ENCODE data around the gene ZSWIM6.

Gene ZSWIM6

DNA sequence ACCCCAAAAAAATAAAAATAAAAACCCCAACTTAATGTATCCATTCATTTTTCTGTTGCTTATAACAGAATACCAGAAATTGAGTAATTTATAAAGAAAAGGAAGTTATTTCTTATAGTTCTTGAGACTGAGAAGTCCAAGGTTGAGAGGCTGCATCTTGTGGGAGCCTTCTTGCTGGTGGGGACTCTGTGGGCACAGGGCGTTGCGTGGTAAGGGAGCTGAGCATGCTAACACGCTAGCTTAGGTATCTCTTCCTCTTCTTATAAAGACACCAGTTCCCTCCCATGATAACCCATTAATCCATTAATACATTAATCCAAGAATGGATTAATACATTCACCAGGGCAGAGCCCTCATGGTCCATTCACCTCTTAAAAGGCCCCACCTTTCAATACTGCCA, 150.9 kb downstream of the ZSWIM6 start:
- no peak for TF ChIP-seq ZNF274 (IDR thresholded peaks at IDR 0.05; ENCODE audit: low read depth, low read length)
- H3K4me3 ChIP-seq (ENCODE audit: low read length): no peak overlapping the region

DNA sequence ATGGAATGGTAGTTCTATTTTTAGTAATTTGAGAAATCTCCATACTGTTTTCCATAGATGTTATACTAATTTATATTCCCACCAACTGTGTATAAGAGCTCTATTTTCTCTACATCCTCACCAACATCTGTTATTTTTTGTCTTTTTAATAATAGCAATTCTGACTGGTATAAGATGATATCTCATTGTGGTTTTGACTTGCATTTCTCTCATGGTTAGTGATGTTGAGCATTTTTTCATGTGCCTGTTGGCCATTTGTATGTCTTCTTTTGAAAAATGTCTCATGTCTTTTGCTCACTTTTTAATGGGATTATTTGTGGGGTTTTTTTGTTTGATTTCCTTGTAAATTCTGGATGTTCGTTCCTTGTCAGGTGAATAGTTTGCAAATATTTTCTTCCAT, 154.4 kb downstream of the ZSWIM6 start:
- H3K4me3 ChIP-seq (ENCODE audit: low read length): no peak overlapping the region
- no peak for TF ChIP-seq ZNF274 (IDR thresholded peaks at IDR 0.05; ENCODE audit: low read depth, low read length)

GRCh38 chr5:61489574-61489973, 157.5 kb downstream of the ZSWIM6 start:
- no peak overlapping the region for H3K4me3 ChIP-seq (ENCODE audit: low read length)
- no peak for TF ChIP-seq ZNF274 (IDR thresholded peaks at IDR 0.05; ENCODE audit: low read depth, low read length)

DNA sequence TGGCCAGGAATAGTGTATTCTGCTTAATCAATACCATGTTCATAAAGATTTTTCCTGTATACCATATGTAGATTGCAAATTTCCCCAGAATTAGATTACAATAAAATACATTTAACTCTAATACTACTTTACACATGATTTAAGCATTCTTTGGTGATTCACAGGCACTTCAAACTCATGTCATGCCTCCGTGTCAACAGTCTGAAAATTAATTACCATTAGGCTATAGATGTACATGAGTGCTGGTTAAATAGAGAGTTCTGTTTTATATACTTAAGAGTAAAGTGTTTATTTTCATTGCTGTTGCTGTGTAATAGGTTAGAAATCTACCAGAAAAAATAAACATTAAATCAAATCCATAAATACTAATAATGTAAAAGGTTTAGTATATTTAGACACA, 159.8 kb downstream of the ZSWIM6 start:
- TF ChIP-seq ZNF274 (IDR thresholded peaks at IDR 0.05; ENCODE audit: low read depth, low read length): no peak
- H3K4me3 ChIP-seq (ENCODE audit: low read length): no peak overlapping the region

DNA sequence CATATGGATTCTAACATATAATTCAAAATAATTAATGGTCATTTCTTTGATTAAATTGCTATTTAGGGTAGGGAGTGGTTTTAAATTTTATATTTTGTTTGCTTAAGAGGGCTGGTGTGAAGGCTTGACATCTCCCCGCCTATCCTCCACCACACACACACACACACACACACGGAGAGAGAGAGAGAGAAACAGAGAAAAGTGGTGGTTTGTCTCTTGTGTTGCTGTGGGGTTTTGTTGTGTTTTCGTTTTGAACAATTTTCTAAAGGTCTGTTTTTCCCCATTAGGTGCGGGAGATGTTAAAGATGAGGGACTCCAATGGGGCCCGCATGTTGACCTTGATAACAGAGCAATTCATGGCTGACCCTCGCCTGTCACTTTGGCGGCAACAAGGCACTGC, 161.9 kb downstream of the ZSWIM6 start:
- TF ChIP-seq ZNF274 (IDR thresholded peaks at IDR 0.05; ENCODE audit: low read depth, low read length): no peak
- H3K4me3 ChIP-seq (ENCODE audit: low read length): no peak overlapping the region

- no peak for TF ChIP-seq ZNF274 (IDR thresholded peaks at IDR 0.05; ENCODE audit: low read depth, low read length)
- no peak overlapping the region for H3K4me3 ChIP-seq (ENCODE audit: low read length)
Measured at GRCh38 chr5:61496446-61496845, 164.4 kb downstream of the ZSWIM6 start.

GRCh38 chr5:61496860-61497259, 164.8 kb downstream of the ZSWIM6 start:
- H3K4me3 ChIP-seq (ENCODE audit: low read length): no peak overlapping the region
- no peak for TF ChIP-seq ZNF274 (IDR thresholded peaks at IDR 0.05; ENCODE audit: low read depth, low read length)

- H3K4me3 ChIP-seq (ENCODE audit: low read length): no peak overlapping the region
- TF ChIP-seq ZNF274 (IDR thresholded peaks at IDR 0.05; ENCODE audit: low read depth, low read length): no peak
Measured at GRCh38 chr5:61498121-61498520, 166.1 kb downstream of the ZSWIM6 start.

DNA sequence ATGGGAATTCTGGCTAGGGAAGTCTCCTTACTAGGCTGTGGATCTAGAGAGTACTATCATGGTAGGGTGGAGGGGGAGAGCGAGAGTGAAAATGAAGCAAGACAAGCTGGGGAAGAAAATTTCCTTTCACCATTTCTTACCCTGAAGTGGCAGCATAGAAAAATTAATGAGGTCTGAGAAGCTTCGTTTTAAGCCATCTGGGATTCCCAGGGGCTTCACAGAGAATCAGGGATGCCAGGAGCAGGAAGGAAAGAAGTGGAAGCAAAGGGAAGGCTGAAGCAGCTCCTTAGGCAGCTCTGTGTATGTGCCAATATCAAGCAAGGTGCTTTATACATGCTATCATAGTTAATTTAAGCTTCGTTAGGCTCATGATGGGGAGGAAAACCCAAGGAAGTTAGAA, 169.9 kb downstream of the ZSWIM6 start:
- no peak overlapping the region for H3K4me3 ChIP-seq (ENCODE audit: low read length)
- TF ChIP-seq ZNF274 (IDR thresholded peaks at IDR 0.05; ENCODE audit: low read depth, low read length): no peak

- TF ChIP-seq ZNF274 (IDR thresholded peaks at IDR 0.05; ENCODE audit: low read depth, low read length): no peak
- H3K4me3 ChIP-seq (ENCODE audit: low read length): no peak overlapping the region
Measured at GRCh38 chr5:61504143-61504770, 172.2 kb downstream of the ZSWIM6 start.

DNA sequence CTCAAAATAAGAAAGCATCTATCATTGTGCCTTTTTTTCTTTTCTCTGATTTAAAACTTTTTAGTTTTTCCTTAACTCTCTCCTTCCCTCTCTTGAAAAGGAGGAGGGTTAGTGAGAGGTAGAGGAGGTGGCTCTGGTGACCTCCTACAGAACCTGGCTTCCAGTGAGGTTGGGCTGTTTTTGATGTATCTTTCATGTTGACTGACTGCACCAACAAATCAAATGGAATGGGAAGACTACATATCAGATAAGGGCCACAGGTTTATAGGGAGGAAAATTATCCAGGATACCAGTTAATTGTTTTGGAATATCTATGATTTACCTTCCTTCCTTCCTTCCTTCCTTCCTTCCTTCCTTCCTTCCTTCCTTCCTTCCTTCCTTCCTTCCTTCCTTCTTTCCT, 173.2 kb downstream of the ZSWIM6 start:
- no peak for TF ChIP-seq ZNF274 (IDR thresholded peaks at IDR 0.05; ENCODE audit: low read depth, low read length)

GRCh38 chr5:61507232-61507631, 175.2 kb downstream of the ZSWIM6 start:
- TF ChIP-seq ZNF274 (IDR thresholded peaks at IDR 0.05; ENCODE audit: low read depth, low read length): no peak
- H3K4me3 ChIP-seq (ENCODE audit: low read length): no peak overlapping the region

More for the DNA sequence above, 173.2 kb downstream of the ZSWIM6 start:
- no peak overlapping the region for H3K4me3 ChIP-seq (ENCODE audit: low read length)

GRCh38 chr5:61516946-61517345, 184.9 kb downstream of the ZSWIM6 start:
- no peak overlapping the region for H3K4me3 ChIP-seq (ENCODE audit: low read length)
- TF ChIP-seq ZNF274 (IDR thresholded peaks at IDR 0.05; ENCODE audit: low read depth, low read length): no peak

- no peak overlapping the region for H3K4me3 ChIP-seq (ENCODE audit: low read length)
Measured at GRCh38 chr5:61519728-61520277, 187.7 kb downstream of the ZSWIM6 start.

GRCh38 chr5:61523073-61523472, 191.0 kb downstream of the ZSWIM6 start:
- H3K4me3 ChIP-seq (ENCODE audit: low read length): no peak overlapping the region
- no peak for TF ChIP-seq ZNF274 (IDR thresholded peaks at IDR 0.05; ENCODE audit: low read depth, low read length)

More at GRCh38 chr5:61519728-61520277, 187.7 kb downstream of the ZSWIM6 start:
- no peak for TF ChIP-seq ZNF274 (IDR thresholded peaks at IDR 0.05; ENCODE audit: low read depth, low read length)

- H3K4me3 ChIP-seq (ENCODE audit: low read length): no peak overlapping the region
- no peak for TF ChIP-seq ZNF274 (IDR thresholded peaks at IDR 0.05; ENCODE audit: low read depth, low read length)
Measured at GRCh38 chr5:61523997-61524396, 191.9 kb downstream of the ZSWIM6 start.
